Gastrocnemius medialis (tissue), 4 donors: ENCODE measurements around the gene LSP1. TPM values are rescaled to one million over a fixed set of nuclear protein-coding genes. Genes with fewer than 3 reads are reported as not detected.
A peak's percentile ranks its signal among the peaks of the same experiment; 100 is the strongest.
"Not testable (repeated sequence)": the region's sequence is repeated elsewhere in the genome, so short reads cannot be mapped to it uniquely, and the experiment has no call there.

Experiments
- ATAC-seq, 2 donors: fragments of 150-250 bp; one replicate each; pipeline ENCODE4 v1.9.1; 2016
- DNase-seq, 2 donors: peaks; one replicate each; pipeline ENCODE4 v3.0.0-alpha.2; 2019
- H3K27ac ChIP-seq, 4 donors: fragments of 200-600 bp; sonication (generic); 1 replicate in 1 of 4; 2 replicates in 3 of 4; pipeline ENCODE4 v1.5.1; 2016 to 2018; ENCODE audit warnings: mild to moderate bottlenecking in 2 of 4, moderate library complexity in 1 of 4
- H3K27me3 ChIP-seq, 3 donors: fragments of 200-600 bp; sonication (generic) in 2 of 3; 1 replicate in 1 of 3; 2 replicates in 2 of 3; pipeline versions ENCODE4 v1.5.1 to v1.6.0; 2016 to 2019; ENCODE audit warnings: mild to moderate bottlenecking in 1 of 3, moderate library complexity in 1 of 3
- H3K36me3 ChIP-seq, 2 donors: fragments of 200-600 bp; sonication (generic) in 1 of 2; one replicate each; pipeline ENCODE4 v1.5.1; 2017 to 2018
- H3K4me1 ChIP-seq, 2 donors: fragments of 200-600 bp; sonication (generic) in 1 of 2; one replicate each; pipeline ENCODE4 v1.5.1; 2016 to 2017; ENCODE audit warnings: mild to moderate bottlenecking in 2 of 2
- H3K4me3 ChIP-seq, 4 donors: fragments of 200-600 bp; sonication (generic) in 3 of 4; 1 replicate in 1 of 4; 2 replicates in 3 of 4; pipeline ENCODE4 v1.5.1; 2016 to 2019; ENCODE audit warnings: mild to moderate bottlenecking in 2 of 4
- H3K9me3 ChIP-seq, 3 donors: fragments of 200-600 bp; sonication (generic) in 2 of 3; 1 replicate in 1 of 3; 2 replicates in 2 of 3; pipeline ENCODE4 v1.5.1; 2016 to 2019
- POLR2A ChIP-seq, 2 donors: fragments of 450-650 bp; IDR thresholded peaks; one replicate each; pipeline ENCODE4 v1.6.1; 2017; ENCODE audit warnings: antibody characterized with exemption in 2 of 2, mild to moderate bottlenecking in 2 of 2, moderate library complexity in 2 of 2
- in situ Hi-C, 4 donors: fragments of 200-750 bp; cut with MboI; loops; one replicate each; pipeline versions ENCODE4 v1.15.0 to v1.8.0; 2017; ENCODE audit warnings: low sequenced_read_pairs in 4 of 4
- intact Hi-C: fragments of 100-400 bp; cut with DNase I; formaldehyde crosslinking; loops from one replicate; pipeline ENCODE4 v1.15.1; 2023; ENCODE audit warnings: low total_unique reads
- total RNA-seq, 4 donors: library from RNA; depleted of rRNA; stranded (reverse); fragments of >200 nt; gene quantifications; one replicate each; pipeline versions ENCODE4 v1.1.0 to v1.2.3, GENCODE V29; 2016
- TF ChIP-seq, protein P1 (sequence below), 5 experiments: fragments of 450-650 bp in 3 of 5; fragments of 200-600 bp in 2 of 5; sonication (generic) in 2 of 5; IDR thresholded peaks in 4 of 5; conservative IDR thresholded peaks in 1 of 5; 1 replicate in 4 of 5; 2 replicates in 1 of 5; pipeline ENCODE4 v1.5.1; 2016 to 2019; ENCODE audit warnings: antibody characterized with exemption in 5 of 5, mild to moderate bottlenecking in 3 of 5, moderate library complexity in 3 of 5

LSP1 gene, protein sequence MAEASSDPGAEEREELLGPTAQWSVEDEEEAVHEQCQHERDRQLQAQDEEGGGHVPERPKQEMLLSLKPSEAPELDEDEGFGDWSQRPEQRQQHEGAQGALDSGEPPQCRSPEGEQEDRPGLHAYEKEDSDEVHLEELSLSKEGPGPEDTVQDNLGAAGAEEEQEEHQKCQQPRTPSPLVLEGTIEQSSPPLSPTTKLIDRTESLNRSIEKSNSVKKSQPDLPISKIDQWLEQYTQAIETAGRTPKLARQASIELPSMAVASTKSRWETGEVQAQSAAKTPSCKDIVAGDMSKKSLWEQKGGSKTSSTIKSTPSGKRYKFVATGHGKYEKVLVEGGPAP
- 10 to 100 TPM in 1 of 4 donors, 1 to 10 TPM in 3; 3.0 to 13.5 (median 5.5) TPM for total RNA-seq

DNA sequence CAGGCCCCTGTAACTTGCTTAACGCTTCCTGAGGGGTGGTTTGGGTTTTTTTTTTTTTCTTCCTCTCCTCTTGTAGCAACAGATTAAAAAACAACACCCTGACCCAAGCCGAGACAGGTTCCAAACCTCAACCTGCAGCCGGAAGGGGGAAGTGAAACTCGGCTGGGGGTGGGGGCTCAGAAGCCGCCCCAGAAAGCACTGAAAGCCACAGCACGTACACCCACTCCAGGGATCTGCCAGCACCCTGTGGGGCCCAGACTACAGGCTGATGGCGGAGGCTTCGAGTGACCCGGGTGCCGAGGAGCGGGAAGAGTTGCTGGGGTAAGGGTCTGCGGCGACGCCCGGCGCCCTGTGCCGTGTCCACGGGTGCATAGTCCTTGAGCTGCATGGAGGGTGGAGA is at the start of gene LSP1:
Gene LSP1, plus strand, starts transcription at position 208 of the 400 bp plus-strand sequence. Its CDS starts 61 bp downstream, at position 269.
- Histone ChIP-seq H3K9me3 (no peaks in the 10 kb centered on the region), H3K27ac (peak within 1 kb of the TSS in 1 of 4 donors; percentile 80), H3K4me3 (peak within 1 kb of the TSS in 1 of 4 donors; percentile 1), H3K27me3 (no peaks in the 10 kb centered on the region), H3K36me3 (no peaks in the 10 kb centered on the region), H3K4me1 (peaks cover 0 to 6% of the 10 kb centered on the region in 2 donors)
- ATAC-seq = no peak
- in situ Hi-C loops = no loop called here
- no peak for DNase-seq
- intact Hi-C loops = no loop called here
- TF ChIP-seq POLR2A (IDR thresholded peaks at IDR 0.05) = no peak
- TF ChIP-seq, protein P1, sequence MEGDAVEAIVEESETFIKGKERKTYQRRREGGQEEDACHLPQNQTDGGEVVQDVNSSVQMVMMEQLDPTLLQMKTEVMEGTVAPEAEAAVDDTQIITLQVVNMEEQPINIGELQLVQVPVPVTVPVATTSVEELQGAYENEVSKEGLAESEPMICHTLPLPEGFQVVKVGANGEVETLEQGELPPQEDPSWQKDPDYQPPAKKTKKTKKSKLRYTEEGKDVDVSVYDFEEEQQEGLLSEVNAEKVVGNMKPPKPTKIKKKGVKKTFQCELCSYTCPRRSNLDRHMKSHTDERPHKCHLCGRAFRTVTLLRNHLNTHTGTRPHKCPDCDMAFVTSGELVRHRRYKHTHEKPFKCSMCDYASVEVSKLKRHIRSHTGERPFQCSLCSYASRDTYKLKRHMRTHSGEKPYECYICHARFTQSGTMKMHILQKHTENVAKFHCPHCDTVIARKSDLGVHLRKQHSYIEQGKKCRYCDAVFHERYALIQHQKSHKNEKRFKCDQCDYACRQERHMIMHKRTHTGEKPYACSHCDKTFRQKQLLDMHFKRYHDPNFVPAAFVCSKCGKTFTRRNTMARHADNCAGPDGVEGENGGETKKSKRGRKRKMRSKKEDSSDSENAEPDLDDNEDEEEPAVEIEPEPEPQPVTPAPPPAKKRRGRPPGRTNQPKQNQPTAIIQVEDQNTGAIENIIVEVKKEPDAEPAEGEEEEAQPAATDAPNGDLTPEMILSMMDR (IDR thresholded peaks at IDR 0.05 in 4 of 5, conservative IDR thresholded peaks at IDR 0.05 in 1 of 5) = no peak

DNA sequence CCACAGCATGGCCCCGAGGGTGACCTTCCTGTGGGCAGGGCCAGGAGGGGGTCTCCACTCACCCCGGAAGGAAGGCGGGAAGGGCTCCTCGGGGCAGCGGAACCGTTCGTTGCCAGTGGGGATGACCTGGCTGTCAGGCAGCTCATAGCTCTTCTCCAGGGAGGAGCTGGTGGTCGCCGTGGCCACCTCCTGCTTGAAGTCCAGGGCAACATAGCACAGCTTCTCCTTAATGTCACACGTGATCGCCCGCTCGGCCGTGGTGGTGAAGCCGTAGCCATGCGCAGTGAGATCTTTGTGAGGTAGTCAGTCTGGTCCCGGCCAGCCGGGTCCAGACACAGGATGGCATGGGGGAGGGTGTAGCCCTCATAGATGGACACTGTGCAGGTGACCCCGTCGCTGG is 49.6 kb upstream of the LSP1 start:
- DNase-seq (no peak), ATAC-seq (no peak)
- no peak overlapping the region for H3K4me3 ChIP-seq
- TF ChIP-seq, protein P1 (IDR thresholded peaks at IDR 0.05 in 4 of 5, conservative IDR thresholded peaks at IDR 0.05 in 1 of 5) = no peak
- TF ChIP-seq POLR2A (IDR thresholded peaks at IDR 0.05) = no peak
- no peaks in the 10 kb centered on the region for H3K9me3 ChIP-seq
- H3K27ac ChIP-seq = no peak overlapping the region
- H3K36me3 ChIP-seq = no peaks in the 10 kb centered on the region
- H3K27me3 ChIP-seq = peaks cover 8 to 11% (median 10%) of the 10 kb centered on the region in 3 donors
- in situ Hi-C loops = no loop called here
- H3K4me1 ChIP-seq = no peaks in the 10 kb centered on the region
- intact Hi-C loops = no loop called here

DNA sequence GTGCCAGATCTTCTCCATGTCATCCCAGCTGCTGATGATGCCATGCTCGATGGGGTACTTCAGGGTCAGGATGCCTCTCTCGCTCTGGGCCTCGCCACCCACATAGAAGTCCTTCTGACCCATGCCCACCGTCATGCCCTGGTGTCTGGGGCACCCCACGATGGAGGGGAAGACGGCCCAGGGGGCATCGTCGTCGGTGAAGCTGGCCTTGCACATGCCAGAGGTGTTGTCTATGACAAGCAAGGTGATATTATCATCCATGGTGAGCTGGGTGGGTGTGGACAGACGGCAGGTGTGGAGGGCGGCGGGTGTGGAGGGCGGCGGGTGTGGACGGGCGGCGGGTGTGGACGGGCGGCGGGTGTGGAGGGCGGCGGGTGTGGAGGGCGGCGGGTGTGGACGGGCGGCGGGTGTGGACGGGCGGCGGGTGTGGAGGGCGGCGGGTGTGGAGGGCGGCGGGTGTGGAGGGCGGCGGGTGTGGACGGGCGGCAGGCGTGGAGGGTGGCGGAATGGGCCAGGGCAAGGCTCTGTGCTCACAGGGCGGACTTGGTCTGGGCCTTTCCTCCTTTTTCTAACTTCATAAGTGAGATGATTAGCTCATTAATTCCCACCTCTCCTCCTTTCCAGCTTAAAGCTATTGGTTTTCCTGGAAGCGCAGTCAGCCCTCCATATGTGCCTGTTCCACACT is 48.9 kb upstream of the LSP1 start:
- DNase-seq, H3K4me3 ChIP-seq, intact Hi-C loops, H3K4me1 ChIP-seq, H3K27ac ChIP-seq, ATAC-seq, H3K9me3 ChIP-seq, in situ Hi-C loops, H3K36me3 ChIP-seq: not testable (repeated sequence)
- H3K27me3 ChIP-seq = peaks cover 8 to 11% (median 10%) of the 10 kb centered on the region in 3 donors

DNA sequence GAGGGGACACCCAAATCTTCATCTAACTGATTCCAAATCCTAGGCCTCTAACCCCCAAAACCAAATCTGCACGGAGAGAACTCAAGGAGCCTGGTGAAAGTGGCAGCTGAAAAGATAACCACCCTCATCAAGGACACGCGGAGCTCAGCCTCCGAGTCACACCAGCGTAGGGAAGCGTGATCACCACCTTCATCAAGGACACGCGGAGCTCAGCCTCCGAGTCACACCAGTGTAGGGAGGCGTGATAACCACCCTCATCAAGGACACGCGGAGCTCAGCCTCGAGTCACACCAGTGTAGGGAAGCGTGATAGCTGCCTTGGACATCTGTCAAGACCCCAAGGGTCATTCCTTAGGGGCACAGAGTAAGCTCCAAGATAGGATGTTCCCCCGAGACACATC is 47.4 kb upstream of the LSP1 start:
- no peaks in the 10 kb centered on the region for H3K36me3 ChIP-seq
- H3K9me3 ChIP-seq = no peaks in the 10 kb centered on the region
- TF ChIP-seq, protein P1 (IDR thresholded peaks at IDR 0.05 in 4 of 5, conservative IDR thresholded peaks at IDR 0.05 in 1 of 5) = no peak
- TF ChIP-seq POLR2A (IDR thresholded peaks at IDR 0.05) = no peak
- in situ Hi-C loops = no loop called here
- peaks cover 7 to 11% (median 8%) of the 10 kb centered on the region in 3 donors for H3K27me3 ChIP-seq
- no peaks in the 10 kb centered on the region for H3K4me1 ChIP-seq
- no peak overlapping the region for H3K27ac ChIP-seq
- intact Hi-C loops = no loop called here
- no peak overlapping the region for H3K4me3 ChIP-seq
- ATAC-seq = no peak
- DNase-seq = no peak

DNA sequence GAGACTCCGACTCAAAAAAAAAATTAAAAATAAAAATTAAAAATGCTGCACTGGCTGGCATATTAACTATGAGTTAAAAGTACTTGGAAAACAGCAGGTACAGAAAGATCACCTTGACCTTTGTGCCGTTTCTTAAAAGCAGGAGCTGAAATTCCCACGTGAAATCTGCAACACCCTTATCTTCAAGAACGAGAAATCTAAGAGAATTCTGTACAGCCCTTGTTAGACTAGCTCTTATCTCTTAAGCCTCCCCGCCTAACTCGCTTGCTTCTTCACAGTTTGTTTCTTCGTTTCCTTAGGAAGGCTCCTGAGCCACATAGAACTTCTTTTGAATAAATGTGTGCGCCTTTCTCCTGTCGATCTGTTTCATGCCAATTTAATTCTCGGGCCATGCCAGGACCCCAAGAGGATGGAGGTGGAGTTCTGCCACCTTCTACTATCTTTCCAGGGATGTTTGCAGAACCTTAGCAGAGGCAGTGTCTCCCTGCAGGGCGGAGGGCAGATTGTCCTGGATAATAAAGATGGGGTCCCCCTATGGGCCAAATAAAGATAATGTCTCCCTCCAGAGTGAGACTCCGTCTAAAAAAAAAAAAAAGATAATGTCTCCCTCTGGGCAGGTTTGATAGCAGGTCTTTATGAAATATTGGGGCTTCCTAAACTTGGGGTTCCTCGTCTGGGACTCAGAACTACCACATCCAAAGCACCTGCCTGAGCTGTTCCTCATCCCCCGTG is 45.5 kb upstream of the LSP1 start:
- intact Hi-C loops = no loop called here

More for the DNA sequence above, 45.5 kb upstream of the LSP1 start:
- ATAC-seq (no peak), DNase-seq (no peak)
- Histone ChIP-seq H3K9me3 (no peaks in the 10 kb centered on the region), H3K36me3 (no peaks in the 10 kb centered on the region), H3K4me3 (no peak overlapping the region), H3K27ac (no peak overlapping the region), H3K4me1 (no peaks in the 10 kb centered on the region), H3K27me3 (peaks cover 4 to 14% (median 9%) of the 10 kb centered on the region in 3 donors)
- no peak for TF ChIP-seq POLR2A (IDR thresholded peaks at IDR 0.05)
- TF ChIP-seq, protein P1 (IDR thresholded peaks at IDR 0.05 in 4 of 5, conservative IDR thresholded peaks at IDR 0.05 in 1 of 5) = no peak
- in situ Hi-C loops = no loop called here
